ENCODE data around the gene CT45A2.
"Not testable (repeated sequence)": the region's sequence is repeated elsewhere in the genome, so short reads cannot be mapped to it uniquely, and the experiment has no call there.

CT45A2 gene

DNA sequence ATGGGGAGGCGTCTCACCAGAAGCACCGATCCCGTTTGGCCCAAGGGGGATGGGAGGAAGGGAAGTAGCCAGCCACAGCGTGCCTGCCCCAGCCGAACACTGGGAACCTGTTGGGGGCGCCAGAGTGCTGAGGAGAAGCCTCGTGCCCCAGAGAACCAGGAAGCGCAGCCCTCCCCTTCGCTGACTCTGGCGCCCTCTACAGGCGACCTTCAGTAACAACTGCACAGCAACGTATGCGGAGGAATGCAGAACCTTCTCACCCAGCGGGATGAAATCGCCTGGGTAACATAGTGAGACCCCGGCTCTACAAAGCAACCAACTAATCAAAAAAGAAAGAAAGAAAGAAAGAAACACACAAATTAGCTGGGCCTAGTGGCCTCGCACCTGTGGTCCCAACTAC is at the start of gene CT45A2:
TSS of gene CT45A2 (minus strand) at position 101 of the 400 bp plus-strand sequence. CDS start 3,747 bp downstream, outside the sequence.
- not testable (repeated sequence) for DNase-seq (ENCODE audit: low read depth); H3K4me3 ChIP-seq (ENCODE audit: control insufficient read depth, low read depth, low read length)

GRCh38 chrX:135854438-135854837 is 34.6 kb upstream of the CT45A2 start, which contains the start of gene CT45A8:
CT45A8 (minus strand) TSS chrX:135854538; CDS start chrX:135850783, 3,755 bp downstream.
- DNase-seq (ENCODE audit: low read depth); H3K4me3 ChIP-seq (ENCODE audit: control insufficient read depth, low read depth, low read length): not testable (repeated sequence)

- H3K4me3 ChIP-seq (ENCODE audit: control insufficient read depth, low read depth, low read length); DNase-seq (ENCODE audit: low read depth): not testable (repeated sequence)
Observed at GRCh38 chrX:135837180-135837579, 17.4 kb upstream of the CT45A2 start, which contains the start of gene CT45A7. CT45A7 (minus strand) TSS chrX:135837280; CDS start chrX:135833533, 3,747 bp downstream.

- DNase-seq (ENCODE audit: low read depth), result not testable (repeated sequence)
Observed at GRCh38 chrX:135802687-135803086, 17.1 kb downstream of the CT45A2 start, which contains the start of gene CT45A6. CT45A6 (minus strand) TSS chrX:135802787; CDS start chrX:135798993, 3,794 bp downstream.

DNA sequence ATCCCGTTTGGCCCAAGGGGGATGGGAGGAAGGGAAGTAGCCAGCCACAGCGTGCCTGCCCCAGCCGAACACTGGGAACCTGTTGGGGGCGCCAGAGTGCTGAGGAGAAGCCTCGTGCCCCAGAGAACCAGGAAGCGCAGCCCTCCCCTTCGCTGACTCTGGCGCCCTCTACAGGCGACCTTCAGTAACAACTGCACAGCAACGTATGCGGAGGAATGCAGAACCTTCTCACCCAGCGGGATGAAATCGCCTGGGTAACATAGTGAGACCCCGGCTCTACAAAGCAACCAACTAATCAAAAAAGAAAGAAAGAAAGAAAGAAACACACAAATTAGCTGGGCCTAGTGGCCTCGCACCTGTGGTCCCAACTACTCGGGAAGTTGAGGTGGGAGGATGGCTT is 34.4 kb downstream of the CT45A2 start, which contains the start of gene CT45A5:
TSS of gene CT45A5 (minus strand) at position 101 of the 400 bp plus-strand sequence. CDS start 3,774 bp downstream, outside the sequence.
- not testable (repeated sequence) for DNase-seq (ENCODE audit: low read depth); H3K4me3 ChIP-seq (ENCODE audit: control insufficient read depth, low read depth, low read length)

More at GRCh38 chrX:135802687-135803086, 17.1 kb downstream of the CT45A2 start, which contains the start of gene CT45A6:
- H3K4me3 ChIP-seq (ENCODE audit: control insufficient read depth, low read depth, low read length), result not testable (repeated sequence)

DNA sequence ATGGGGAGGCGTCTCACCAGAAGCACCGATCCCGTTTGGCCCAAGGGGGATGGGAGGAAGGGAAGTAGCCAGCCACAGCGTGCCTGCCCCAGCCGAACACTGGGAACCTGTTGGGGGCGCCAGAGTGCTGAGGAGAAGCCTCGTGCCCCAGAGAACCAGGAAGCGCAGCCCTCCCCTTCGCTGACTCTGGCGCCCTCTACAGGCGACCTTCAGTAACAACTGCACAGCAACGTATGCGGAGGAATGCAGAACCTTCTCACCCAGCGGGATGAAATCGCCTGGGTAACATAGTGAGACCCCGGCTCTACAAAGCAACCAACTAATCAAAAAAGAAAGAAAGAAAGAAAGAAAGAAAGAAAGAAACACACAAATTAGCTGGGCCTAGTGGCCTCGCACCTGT is 51.7 kb downstream of the CT45A2 start, which contains the start of gene CT45A3:
TSS of gene CT45A3 (minus strand) at position 101 of the 400 bp plus-strand sequence. CDS start 3,747 bp downstream, outside the sequence.
- H3K4me3 ChIP-seq (ENCODE audit: control insufficient read depth, low read depth, low read length); DNase-seq (ENCODE audit: low read depth): not testable (repeated sequence)
